Measurements from ENCODE around the gene IZUMO1.

DNA sequence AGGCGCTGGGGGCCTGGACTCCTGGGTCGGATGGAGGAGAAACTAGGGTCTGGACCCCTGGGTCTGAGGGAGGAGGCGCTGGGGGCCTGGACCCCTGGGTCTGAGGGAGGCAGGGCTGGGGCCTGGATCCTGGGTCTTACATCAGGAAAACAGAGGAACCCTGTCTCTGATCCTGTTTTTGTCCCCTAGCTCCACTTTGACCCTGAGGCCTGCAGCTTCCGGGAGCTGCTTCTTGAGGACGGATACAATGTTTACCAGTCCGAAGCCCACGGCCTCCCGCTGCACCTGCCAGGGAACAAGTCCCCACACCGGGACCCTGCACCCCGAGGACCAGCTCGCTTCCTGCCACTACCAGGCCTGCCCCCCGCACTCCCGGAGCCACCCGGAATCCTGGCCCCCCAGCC is 11.0 kb upstream of the IZUMO1 start:
- TF ChIP-seq RAD21 (conservative IDR thresholded peaks at IDR 0.05) (no peak), EZH2 (IDR thresholded peaks at IDR 0.05; ENCODE audit: borderline replicate concordance, insufficient read depth, low read length, poor library complexity, severe bottlenecking) (no peak), POLR2AphosphoS5 (IDR thresholded peaks at IDR 0.05) (no peak), MXI1 (conservative IDR thresholded peaks at IDR 0.05; ENCODE audit: poor library complexity, severe bottlenecking) (no peak), TAF1 (IDR thresholded peaks at IDR 0.05; ENCODE audit: low read depth) (no peak), EP300 (conservative IDR thresholded peaks at IDR 0.05; ENCODE audit: poor library complexity, severe bottlenecking) (no peak), SMC3 (conservative IDR thresholded peaks at IDR 0.05; ENCODE audit: poor library complexity) (no peak)
- TF ChIP-seq, protein P1, sequence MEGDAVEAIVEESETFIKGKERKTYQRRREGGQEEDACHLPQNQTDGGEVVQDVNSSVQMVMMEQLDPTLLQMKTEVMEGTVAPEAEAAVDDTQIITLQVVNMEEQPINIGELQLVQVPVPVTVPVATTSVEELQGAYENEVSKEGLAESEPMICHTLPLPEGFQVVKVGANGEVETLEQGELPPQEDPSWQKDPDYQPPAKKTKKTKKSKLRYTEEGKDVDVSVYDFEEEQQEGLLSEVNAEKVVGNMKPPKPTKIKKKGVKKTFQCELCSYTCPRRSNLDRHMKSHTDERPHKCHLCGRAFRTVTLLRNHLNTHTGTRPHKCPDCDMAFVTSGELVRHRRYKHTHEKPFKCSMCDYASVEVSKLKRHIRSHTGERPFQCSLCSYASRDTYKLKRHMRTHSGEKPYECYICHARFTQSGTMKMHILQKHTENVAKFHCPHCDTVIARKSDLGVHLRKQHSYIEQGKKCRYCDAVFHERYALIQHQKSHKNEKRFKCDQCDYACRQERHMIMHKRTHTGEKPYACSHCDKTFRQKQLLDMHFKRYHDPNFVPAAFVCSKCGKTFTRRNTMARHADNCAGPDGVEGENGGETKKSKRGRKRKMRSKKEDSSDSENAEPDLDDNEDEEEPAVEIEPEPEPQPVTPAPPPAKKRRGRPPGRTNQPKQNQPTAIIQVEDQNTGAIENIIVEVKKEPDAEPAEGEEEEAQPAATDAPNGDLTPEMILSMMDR (IDR thresholded peaks at IDR 0.05; ENCODE audit: poor library complexity, severe bottlenecking): no peak
- TF ChIP-seq, protein P2, sequence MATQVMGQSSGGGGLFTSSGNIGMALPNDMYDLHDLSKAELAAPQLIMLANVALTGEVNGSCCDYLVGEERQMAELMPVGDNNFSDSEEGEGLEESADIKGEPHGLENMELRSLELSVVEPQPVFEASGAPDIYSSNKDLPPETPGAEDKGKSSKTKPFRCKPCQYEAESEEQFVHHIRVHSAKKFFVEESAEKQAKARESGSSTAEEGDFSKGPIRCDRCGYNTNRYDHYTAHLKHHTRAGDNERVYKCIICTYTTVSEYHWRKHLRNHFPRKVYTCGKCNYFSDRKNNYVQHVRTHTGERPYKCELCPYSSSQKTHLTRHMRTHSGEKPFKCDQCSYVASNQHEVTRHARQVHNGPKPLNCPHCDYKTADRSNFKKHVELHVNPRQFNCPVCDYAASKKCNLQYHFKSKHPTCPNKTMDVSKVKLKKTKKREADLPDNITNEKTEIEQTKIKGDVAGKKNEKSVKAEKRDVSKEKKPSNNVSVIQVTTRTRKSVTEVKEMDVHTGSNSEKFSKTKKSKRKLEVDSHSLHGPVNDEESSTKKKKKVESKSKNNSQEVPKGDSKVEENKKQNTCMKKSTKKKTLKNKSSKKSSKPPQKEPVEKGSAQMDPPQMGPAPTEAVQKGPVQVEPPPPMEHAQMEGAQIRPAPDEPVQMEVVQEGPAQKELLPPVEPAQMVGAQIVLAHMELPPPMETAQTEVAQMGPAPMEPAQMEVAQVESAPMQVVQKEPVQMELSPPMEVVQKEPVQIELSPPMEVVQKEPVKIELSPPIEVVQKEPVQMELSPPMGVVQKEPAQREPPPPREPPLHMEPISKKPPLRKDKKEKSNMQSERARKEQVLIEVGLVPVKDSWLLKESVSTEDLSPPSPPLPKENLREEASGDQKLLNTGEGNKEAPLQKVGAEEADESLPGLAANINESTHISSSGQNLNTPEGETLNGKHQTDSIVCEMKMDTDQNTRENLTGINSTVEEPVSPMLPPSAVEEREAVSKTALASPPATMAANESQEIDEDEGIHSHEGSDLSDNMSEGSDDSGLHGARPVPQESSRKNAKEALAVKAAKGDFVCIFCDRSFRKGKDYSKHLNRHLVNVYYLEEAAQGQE (IDR thresholded peaks at IDR 0.05; ENCODE audit: borderline replicate concordance): no peak
